NCI-H187 treated with DMSO at 0.1 percent for 48 hours (cell line): ENCODE measurements around the gene LRRC72.

Experiments
- DNase-seq: peaks from one replicate; lab custom pipeline; 2025; lab: John Stamatoyannopoulos, UW

The LRRC72 gene

DNA sequence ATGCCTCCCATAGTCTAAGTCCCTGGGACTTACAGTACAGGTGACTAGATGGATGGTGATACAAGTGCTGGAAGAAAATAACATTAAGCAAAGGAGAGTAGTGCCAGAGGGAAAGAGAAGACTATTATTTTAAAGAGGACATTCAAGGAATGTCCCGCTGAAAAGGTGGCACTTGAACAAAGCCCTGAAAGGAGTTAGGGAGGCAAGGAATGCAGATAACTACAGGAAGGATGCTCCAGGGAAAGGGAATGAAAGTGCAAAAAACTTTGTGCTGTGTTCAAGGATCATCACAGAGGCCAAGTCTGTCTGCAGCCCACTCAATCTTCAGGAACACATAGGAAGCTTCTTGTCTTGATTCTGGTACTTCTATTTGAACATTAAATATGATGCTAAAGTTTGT, 104.0 kb downstream of the LRRC72 start:
- DNase-seq = no peak
